Panc1 (cell line): ENCODE results near the gene SNRPB2. TPM values are rescaled to one million over a fixed set of nuclear protein-coding genes. Genes with fewer than 3 reads are reported as not detected.

ENCODE experiments used
- ATAC-seq: fragments of 200-7000 bp; cut with Tn5 transposase; 2 replicates; pipeline ENCODE4 v1.9.1; 2020; ENCODE audit warnings: mild to moderate bottlenecking, moderate library complexity
- BruUV-seq: library from RNA; stranded (reverse); fragments of 400-500 nt; replicated peaks from 2 replicates; lab custom pipeline; 2021; lab: Mats Ljungman, UMichigan
- CTCF ChIA-PET: fragments of 300-600 bp; sonication (Branson Sonifier 250); formaldehyde crosslinking; loops from one replicate; lab custom pipeline; 2022; ENCODE audit warnings: antibody characterized with exemption; lab: Charles Lee
- POLR2A ChIA-PET: fragments of 300-600 bp; sonication (Branson Sonifier 250); formaldehyde crosslinking; loops from one replicate; lab custom pipeline; 2022; ENCODE audit warnings: antibody characterized with exemption; lab: Charles Lee
- DNase-seq: peaks from one replicate; pipeline ENCODE4 v3.0.0-alpha.2; 2010; ENCODE audit warnings: low read depth, low spot score
- H3K27ac ChIP-seq: 2 replicates; pipeline ENCODE4 v1.5.1; 2011; ENCODE audit warnings: mild to moderate bottlenecking, low read length, inconsistent platforms
- H3K27me3 ChIP-seq: fragments of 200-500 bp; sonication (Bioruptor generic); 2 replicates; pipeline ENCODE4 v1.6.0; 2014; ENCODE audit warnings: low read length, inconsistent platforms; ENCODE audit not compliant: control insufficient read depth, insufficient read depth
- H3K36me3 ChIP-seq: fragments of 200-500 bp; sonication (Bioruptor generic); 2 replicates; pipeline ENCODE4 v1.5.1; 2014; ENCODE audit warnings: inconsistent platforms, mild to moderate bottlenecking, low read length, moderate library complexity; ENCODE audit not compliant: control insufficient read depth, insufficient read depth
- H3K4me1 ChIP-seq: 2 replicates; pipeline ENCODE4 v1.5.1; 2011; ENCODE audit warnings: inconsistent platforms, mild to moderate bottlenecking, low read length, moderate library complexity; ENCODE audit not compliant: control insufficient read depth, insufficient read depth
- H3K4me3 ChIP-seq, 2 experiments: 2 replicates each; pipeline ENCODE4 v1.5.1; 2011 to 2012; ENCODE audit warnings: low read depth in 2 of 2, low read length in 2 of 2, mild to moderate bottlenecking in 2 of 2, inconsistent platforms in 1 of 2, moderate library complexity in 1 of 2
- H3K9me3 ChIP-seq: fragments of 200-500 bp; sonication (Bioruptor generic); 2 replicates; pipeline ENCODE4 v1.5.1; 2014; ENCODE audit warnings: low read depth, mild to moderate bottlenecking, inconsistent platforms, low read length, moderate library complexity; ENCODE audit not compliant: control insufficient read depth, insufficient read depth
- POLR2AphosphoS5 ChIP-seq: IDR thresholded peaks from 2 replicates; pipeline ENCODE4 v1.6.1; 2012; ENCODE audit warnings: mild to moderate bottlenecking, low read depth, low read length, moderate library complexity
- SIN3A ChIP-seq: IDR thresholded peaks from 2 replicates; pipeline ENCODE4 v1.6.1; 2012; ENCODE audit warnings: low read depth, mild to moderate bottlenecking, low read length, moderate library complexity, borderline replicate concordance; ENCODE audit not compliant: insufficient read depth
- TCF7L2 ChIP-seq: IDR thresholded peaks from 2 replicates; pipeline ENCODE4 v1.6.1; 2011; ENCODE audit warnings: mild to moderate bottlenecking, low read depth, low read length, inconsistent platforms
- in situ Hi-C: cut with HindIII; loops from 2 replicates; pipeline ENCODE4 v1.10.0; 2016; ENCODE audit warnings: low sequenced_read_pairs, low pct_unique_long_range_greater_than_20kb
- intact Hi-C: fragments of 100-400 bp; cut with micrococcal nuclease; formaldehyde crosslinking; loops from one replicate; pipeline ENCODE4 v1.10.0; 2022; ENCODE audit not compliant: unreplicated experiment
- total RNA-seq: library from RNA; stranded (reverse); gene quantifications from one replicate; pipeline ENCODE4 v1.2.1, GENCODE V29; 2021; ENCODE audit not compliant: unreplicated experiment
- TF ChIP-seq, protein P1 (sequence below): fragments of 450-650 bp; IDR thresholded peaks from 2 replicates; pipeline ENCODE4 v1.5.1; 2017; ENCODE audit warnings: mild to moderate bottlenecking
- TF ChIP-seq, protein P2 (sequence below), 2 experiments: IDR thresholded peaks; 2 replicates each; pipeline ENCODE4 v1.6.1; 2011 to 2012; ENCODE audit warnings: low read depth in 2 of 2, control low read depth in 1 of 2, low read length in 1 of 2, mild to moderate bottlenecking in 1 of 2, moderate library complexity in 1 of 2; ENCODE audit not compliant: insufficient read depth in 1 of 2

SNRPB2 gene
- total RNA-seq, 1 experiment from 2014 or later = 68.5 TPM

DNA sequence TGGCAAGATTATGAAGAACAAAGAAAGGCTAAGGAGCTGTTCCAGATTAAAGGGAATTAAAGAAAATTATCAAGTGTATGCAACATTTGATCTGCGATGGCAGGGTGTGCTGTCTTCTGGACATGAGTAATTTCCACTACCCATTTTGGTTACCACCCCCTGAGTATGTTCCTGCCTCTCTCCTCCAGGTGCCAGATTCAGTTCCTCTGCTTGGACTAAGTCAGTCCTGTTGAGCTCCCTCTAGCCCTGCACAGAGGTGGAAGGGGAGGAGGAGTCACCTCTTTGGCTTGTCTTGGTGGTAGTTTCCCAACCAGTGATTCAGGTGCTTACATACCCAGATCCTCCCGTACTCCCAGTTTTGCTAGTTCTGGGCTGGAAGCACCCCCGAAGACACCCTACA lies 22.2 kb upstream of the SNRPB2 start:
- in situ Hi-C loops (no loop called here), intact Hi-C loops (no loop called here)
- no peak for ATAC-seq
- ChIA-PET CTCF (no interaction called here), POLR2A (no interaction called here)
- Histone ChIP-seq H3K27ac (no peak overlapping the region), H3K27me3 (peaks cover 5% of the 10 kb centered on the region; the same call in 1 of the 2 replicates), H3K4me3 (no peak overlapping the region), H3K9me3 (no peaks in the 10 kb centered on the region), H3K4me1 (no peaks in the 10 kb centered on the region), H3K36me3 (no peaks in the 10 kb centered on the region)
- DNase-seq = no peak
- TF ChIP-seq SIN3A (no peak), POLR2AphosphoS5 (no peak)
- TF ChIP-seq, protein P1, sequence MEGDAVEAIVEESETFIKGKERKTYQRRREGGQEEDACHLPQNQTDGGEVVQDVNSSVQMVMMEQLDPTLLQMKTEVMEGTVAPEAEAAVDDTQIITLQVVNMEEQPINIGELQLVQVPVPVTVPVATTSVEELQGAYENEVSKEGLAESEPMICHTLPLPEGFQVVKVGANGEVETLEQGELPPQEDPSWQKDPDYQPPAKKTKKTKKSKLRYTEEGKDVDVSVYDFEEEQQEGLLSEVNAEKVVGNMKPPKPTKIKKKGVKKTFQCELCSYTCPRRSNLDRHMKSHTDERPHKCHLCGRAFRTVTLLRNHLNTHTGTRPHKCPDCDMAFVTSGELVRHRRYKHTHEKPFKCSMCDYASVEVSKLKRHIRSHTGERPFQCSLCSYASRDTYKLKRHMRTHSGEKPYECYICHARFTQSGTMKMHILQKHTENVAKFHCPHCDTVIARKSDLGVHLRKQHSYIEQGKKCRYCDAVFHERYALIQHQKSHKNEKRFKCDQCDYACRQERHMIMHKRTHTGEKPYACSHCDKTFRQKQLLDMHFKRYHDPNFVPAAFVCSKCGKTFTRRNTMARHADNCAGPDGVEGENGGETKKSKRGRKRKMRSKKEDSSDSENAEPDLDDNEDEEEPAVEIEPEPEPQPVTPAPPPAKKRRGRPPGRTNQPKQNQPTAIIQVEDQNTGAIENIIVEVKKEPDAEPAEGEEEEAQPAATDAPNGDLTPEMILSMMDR = no peak
- TF ChIP-seq, protein P2, sequence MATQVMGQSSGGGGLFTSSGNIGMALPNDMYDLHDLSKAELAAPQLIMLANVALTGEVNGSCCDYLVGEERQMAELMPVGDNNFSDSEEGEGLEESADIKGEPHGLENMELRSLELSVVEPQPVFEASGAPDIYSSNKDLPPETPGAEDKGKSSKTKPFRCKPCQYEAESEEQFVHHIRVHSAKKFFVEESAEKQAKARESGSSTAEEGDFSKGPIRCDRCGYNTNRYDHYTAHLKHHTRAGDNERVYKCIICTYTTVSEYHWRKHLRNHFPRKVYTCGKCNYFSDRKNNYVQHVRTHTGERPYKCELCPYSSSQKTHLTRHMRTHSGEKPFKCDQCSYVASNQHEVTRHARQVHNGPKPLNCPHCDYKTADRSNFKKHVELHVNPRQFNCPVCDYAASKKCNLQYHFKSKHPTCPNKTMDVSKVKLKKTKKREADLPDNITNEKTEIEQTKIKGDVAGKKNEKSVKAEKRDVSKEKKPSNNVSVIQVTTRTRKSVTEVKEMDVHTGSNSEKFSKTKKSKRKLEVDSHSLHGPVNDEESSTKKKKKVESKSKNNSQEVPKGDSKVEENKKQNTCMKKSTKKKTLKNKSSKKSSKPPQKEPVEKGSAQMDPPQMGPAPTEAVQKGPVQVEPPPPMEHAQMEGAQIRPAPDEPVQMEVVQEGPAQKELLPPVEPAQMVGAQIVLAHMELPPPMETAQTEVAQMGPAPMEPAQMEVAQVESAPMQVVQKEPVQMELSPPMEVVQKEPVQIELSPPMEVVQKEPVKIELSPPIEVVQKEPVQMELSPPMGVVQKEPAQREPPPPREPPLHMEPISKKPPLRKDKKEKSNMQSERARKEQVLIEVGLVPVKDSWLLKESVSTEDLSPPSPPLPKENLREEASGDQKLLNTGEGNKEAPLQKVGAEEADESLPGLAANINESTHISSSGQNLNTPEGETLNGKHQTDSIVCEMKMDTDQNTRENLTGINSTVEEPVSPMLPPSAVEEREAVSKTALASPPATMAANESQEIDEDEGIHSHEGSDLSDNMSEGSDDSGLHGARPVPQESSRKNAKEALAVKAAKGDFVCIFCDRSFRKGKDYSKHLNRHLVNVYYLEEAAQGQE (IDR thresholded peaks at IDR 0.05; ENCODE audit: insufficient read depth in 1 of 2, low read depth in 2 of 2, low read length in 1 of 2) = no peak
- BruUV-seq = no TSS peak

DNA sequence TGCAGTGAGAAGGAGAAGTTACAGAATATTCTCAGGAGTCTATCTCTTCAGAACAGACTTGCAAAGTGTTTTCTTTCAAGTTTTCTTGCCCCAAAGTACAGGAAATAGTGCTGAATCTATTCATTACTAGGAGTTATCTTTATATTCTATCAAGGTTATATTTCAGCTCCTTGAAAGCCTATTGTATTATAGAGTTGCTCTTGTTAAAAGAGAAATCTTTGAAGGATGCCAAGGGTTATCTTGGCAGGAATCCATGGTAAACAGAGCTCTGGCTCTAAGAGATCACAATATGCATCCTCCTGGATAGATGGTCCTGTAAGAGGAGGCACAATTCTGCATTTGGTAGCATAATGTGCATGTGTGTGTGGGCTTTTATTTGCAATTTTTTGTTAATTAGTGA lies 21.2 kb upstream of the SNRPB2 start:
- TF ChIP-seq, protein P2 (IDR thresholded peaks at IDR 0.05; ENCODE audit: insufficient read depth in 1 of 2, low read depth in 2 of 2, low read length in 1 of 2) = no peak
- TF ChIP-seq TCF7L2 (no peak), POLR2AphosphoS5 (no peak), SIN3A (no peak)
- TF ChIP-seq, protein P1 = no peak
- intact Hi-C loops (no loop called here), in situ Hi-C loops (no loop called here)
- no peak overlapping the region for H3K4me3 ChIP-seq
- ChIA-PET CTCF (no interaction called here), POLR2A (no interaction called here)
- H3K9me3 ChIP-seq = no peaks in the 10 kb centered on the region
- BruUV-seq = no TSS peak
- ATAC-seq = no peak
- no peaks in the 10 kb centered on the region for H3K36me3 ChIP-seq
- peaks cover 5% of the 10 kb centered on the region; the same call in 1 of the 2 replicates for H3K27me3 ChIP-seq
- no peak for DNase-seq
- no peak overlapping the region for H3K27ac ChIP-seq
- H3K4me1 ChIP-seq = no peaks in the 10 kb centered on the region
